ENCODE measurements around the gene BSN.
A peak's percentile ranks its signal among the peaks of the same experiment; 100 is the strongest.

Gene BSN

DNA sequence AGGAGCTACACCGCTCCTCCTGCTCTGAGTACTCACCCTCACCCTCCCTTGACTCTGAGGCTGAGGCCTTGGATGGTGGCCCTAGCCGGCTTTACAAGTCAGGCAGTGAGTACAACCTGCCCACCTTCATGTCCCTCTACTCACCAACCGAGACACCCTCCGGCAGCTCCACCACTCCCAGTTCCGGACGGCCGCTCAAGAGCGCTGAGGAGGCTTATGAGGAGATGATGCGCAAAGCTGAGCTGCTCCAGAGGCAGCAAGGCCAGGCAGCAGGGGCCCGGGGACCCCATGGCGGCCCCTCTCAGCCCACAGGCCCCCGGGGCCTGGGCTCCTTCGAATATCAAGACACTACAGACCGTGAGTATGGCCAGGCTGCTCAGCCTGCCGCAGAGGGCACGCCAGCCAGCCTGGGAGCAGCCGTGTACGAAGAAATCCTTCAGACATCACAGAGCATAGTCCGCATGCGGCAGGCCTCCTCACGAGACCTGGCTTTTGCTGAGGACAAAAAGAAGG, 98.7 kb downstream of the BSN start:
- no peak for DNase-seq (ENCODE audit: low read depth)
- TF ChIP-seq, protein P1, sequence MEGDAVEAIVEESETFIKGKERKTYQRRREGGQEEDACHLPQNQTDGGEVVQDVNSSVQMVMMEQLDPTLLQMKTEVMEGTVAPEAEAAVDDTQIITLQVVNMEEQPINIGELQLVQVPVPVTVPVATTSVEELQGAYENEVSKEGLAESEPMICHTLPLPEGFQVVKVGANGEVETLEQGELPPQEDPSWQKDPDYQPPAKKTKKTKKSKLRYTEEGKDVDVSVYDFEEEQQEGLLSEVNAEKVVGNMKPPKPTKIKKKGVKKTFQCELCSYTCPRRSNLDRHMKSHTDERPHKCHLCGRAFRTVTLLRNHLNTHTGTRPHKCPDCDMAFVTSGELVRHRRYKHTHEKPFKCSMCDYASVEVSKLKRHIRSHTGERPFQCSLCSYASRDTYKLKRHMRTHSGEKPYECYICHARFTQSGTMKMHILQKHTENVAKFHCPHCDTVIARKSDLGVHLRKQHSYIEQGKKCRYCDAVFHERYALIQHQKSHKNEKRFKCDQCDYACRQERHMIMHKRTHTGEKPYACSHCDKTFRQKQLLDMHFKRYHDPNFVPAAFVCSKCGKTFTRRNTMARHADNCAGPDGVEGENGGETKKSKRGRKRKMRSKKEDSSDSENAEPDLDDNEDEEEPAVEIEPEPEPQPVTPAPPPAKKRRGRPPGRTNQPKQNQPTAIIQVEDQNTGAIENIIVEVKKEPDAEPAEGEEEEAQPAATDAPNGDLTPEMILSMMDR (IDR thresholded peaks at IDR 0.05; ENCODE audit: control insufficient read depth, insufficient read depth, low read depth, low read length, missing control alignments) = no peak

DNA sequence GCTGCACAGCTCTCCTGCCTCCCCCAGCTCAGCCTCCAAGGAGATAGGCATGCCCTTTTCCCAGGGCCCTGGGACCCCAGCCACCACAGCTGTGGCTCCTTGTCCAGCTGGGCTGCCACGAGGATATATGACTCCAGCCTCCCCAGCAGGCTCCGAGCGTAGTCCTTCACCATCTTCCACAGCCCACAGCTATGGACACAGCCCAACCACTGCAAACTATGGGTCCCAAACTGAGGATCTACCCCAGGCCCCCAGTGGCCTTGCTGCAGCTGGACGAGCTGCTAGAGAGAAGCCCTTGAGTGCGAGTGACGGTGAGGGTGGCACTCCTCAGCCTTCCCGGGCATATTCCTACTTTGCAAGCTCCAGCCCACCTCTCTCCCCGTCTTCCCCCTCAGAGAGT, 99.3 kb downstream of the BSN start:
- TF ChIP-seq, protein P1 (IDR thresholded peaks at IDR 0.05; ENCODE audit: control insufficient read depth, insufficient read depth, low read depth, low read length, missing control alignments) = no peak
- no peak for DNase-seq (ENCODE audit: low read depth)

More for the DNA sequence above, 98.7 kb downstream of the BSN start:
- no peak overlapping the region for H3K4me3 ChIP-seq (ENCODE audit: control insufficient read depth, low read depth, low read length)

DNA sequence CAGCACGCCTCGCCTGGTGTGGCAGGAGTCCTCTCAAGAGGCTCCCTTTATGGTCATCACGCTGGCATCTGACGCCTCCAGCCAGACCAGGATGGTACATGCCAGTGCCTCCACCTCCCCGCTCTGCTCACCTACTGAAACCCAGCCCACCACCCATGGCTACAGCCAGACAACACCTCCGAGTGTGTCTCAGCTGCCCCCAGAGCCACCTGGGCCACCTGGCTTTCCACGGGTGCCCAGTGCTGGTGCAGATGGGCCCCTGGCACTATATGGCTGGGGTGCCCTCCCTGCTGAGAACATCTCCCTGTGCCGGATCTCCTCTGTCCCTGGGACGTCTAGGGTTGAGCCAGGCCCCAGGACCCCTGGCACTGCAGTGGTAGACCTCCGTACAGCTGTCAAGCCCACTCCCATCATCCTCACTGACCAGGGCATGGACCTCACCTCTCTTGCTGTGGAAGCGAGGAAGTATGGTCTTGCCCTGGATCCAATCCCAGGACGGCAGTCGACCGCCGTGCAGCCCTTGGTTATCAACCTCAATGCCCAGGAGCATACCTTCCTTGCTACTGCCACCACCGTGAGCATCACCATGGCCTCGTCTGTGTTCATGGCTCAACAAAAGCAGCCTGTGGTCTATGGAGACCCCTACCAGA, 100.0 kb downstream of the BSN start:
- TF ChIP-seq, protein P1 (IDR thresholded peaks at IDR 0.05; ENCODE audit: control insufficient read depth, insufficient read depth, low read depth, low read length, missing control alignments) = no peak
- DNase-seq (ENCODE audit: low read depth) = no peak
- no peak overlapping the region for H3K4me3 ChIP-seq (ENCODE audit: control insufficient read depth, low read depth, low read length)

More for the DNA sequence above, 99.3 kb downstream of the BSN start:
- H3K4me3 ChIP-seq (ENCODE audit: control insufficient read depth, low read depth, low read length) = no peak overlapping the region

DNA sequence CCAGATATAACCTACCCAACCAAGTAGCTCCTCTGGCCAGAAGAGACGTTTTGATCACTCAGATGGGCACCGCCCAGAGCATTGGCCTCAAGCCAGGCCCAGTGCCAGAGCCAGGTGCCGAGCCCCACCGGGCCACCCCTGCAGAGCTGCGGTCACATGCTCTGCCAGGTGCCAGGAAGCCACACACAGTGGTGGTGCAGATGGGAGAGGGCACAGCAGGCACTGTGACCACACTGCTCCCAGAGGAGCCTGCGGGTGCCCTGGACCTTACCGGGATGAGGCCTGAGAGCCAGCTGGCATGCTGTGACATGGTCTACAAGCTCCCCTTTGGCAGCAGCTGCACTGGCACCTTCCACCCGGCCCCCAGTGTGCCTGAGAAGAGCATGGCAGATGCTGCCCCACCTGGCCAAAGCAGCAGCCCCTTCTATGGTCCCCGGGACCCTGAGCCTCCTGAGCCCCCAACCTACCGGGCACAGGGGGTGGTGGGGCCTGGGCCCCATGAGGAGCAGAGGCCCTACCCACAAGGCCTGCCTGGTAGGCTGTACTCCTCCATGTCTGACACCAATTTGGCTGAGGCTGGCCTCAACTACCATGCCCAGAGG, 100.8 kb downstream of the BSN start:
- no peak overlapping the region for H3K4me3 ChIP-seq (ENCODE audit: control insufficient read depth, low read depth, low read length)
- DNase-seq (ENCODE audit: low read depth) = no peak
- TF ChIP-seq, protein P1 (IDR thresholded peaks at IDR 0.05; ENCODE audit: control insufficient read depth, insufficient read depth, low read depth, low read length, missing control alignments) = no peak

DNA sequence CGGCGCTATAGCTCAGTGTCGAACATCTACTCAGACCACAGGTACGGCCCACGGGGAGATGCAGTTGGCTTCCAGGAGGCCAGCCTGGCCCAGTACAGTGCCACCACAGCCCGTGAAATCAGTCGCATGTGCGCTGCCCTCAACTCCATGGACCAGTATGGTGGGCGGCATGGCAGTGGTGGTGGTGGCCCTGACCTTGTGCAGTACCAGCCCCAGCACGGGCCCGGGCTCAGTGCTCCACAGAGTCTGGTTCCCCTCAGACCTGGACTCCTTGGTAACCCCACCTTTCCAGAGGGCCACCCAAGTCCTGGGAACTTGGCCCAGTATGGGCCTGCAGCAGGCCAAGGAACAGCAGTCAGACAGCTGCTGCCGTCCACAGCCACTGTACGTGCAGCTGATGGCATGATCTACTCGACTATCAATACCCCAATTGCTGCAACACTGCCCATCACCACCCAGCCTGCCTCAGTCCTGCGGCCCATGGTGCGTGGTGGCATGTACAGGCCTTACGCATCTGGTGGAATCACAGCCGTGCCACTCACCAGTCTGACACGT, 101.5 kb downstream of the BSN start:
- TF ChIP-seq, protein P1 (IDR thresholded peaks at IDR 0.05; ENCODE audit: control insufficient read depth, insufficient read depth, low read depth, low read length, missing control alignments) = no peak
- DNase-seq (ENCODE audit: low read depth) = no peak

DNA sequence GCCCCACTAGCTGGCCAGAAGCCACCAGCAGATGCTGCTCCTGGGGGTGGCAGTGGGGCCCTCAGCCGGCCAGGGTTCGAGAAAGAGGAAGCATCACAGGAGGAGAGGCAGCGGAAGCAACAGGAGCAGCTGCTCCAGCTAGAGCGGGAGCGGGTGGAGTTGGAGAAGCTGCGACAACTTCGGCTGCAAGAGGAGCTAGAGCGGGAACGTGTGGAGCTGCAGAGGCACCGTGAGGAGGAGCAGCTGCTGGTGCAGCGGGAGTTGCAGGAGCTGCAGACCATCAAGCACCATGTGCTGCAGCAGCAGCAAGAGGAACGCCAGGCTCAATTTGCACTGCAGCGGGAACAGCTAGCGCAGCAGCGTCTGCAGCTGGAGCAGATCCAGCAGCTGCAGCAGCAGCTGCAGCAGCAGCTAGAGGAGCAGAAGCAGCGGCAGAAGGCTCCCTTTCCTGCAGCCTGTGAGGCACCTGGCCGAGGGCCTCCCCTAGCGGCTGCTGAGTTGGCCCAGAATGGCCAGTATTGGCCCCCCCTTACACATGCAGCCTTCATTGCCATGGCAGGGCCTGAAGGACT, 102.3 kb downstream of the BSN start:
- no peak for DNase-seq (ENCODE audit: low read depth)
- no peak overlapping the region for H3K4me3 ChIP-seq (ENCODE audit: control insufficient read depth, low read depth, low read length)
- TF ChIP-seq, protein P1 (IDR thresholded peaks at IDR 0.05; ENCODE audit: control insufficient read depth, insufficient read depth, low read depth, low read length, missing control alignments) = peak; percentile 27

More for the DNA sequence above, 101.5 kb downstream of the BSN start:
- no peak overlapping the region for H3K4me3 ChIP-seq (ENCODE audit: control insufficient read depth, low read depth, low read length)

Data from AG09309 (cell line).